ENCODE data around the gene GFER. TPM values are rescaled to one million over a fixed set of nuclear protein-coding genes. Genes with fewer than 3 reads are reported as not detected.

The GFER gene
- polyA plus RNA-seq, 1 donor (not counting 4 experiments of a cell fraction or from before 2014, with no cell fraction given): 12.0 TPM

GRCh38 chr16:2036200-2036966 is 52.4 kb downstream of the GFER start:
- no peak overlapping the region for H3K4me2 ChIP-seq (ENCODE audit: control insufficient read depth, extremely low read depth, insufficient read depth, low read depth, low read length)
- no peaks in the 10 kb centered on the region for H4K20me1 ChIP-seq (ENCODE audit: control insufficient read depth, extremely low read depth, insufficient read depth, low read length)
- DNase-seq (ENCODE audit: low read depth, low spot score) (no peak), FAIRE-seq (no peak)
- H3K4me1 ChIP-seq (ENCODE audit: control insufficient read depth, extremely low read depth, insufficient read depth, low read length): peaks cover 9% of the 10 kb centered on the region
- H3K36me3 ChIP-seq (ENCODE audit: control insufficient read depth in 2 of 2, extremely low read depth in 1 of 2, insufficient read depth in 2 of 2, low read length in 2 of 2): peaks cover 0 to 3% of the 10 kb centered on the region in 2 experiments
- no peak overlapping the region for H3K9ac ChIP-seq (ENCODE audit: control insufficient read depth, extremely low read depth, insufficient read depth, low read length)
- dilution Hi-C loops (cut with MboI; ENCODE audit: extremely low pct_ligation_motif_present, low sequenced_read_pairs): no loop called here
- TF ChIP-seq EZH2 (IDR thresholded peaks at IDR 0.05; ENCODE audit: low read length) (no peak), CTCF (optimal IDR thresholded peaks at IDR 0.05 in 1 of 3, IDR thresholded peaks at IDR 0.05 in 1 of 3, conservative IDR thresholded peaks at IDR 0.05 in 1 of 3; ENCODE audit: extremely low read depth in 1 of 3, insufficient read depth in 2 of 3, low read length in 3 of 3) (no peak)
- H3K9me3 ChIP-seq (ENCODE audit: control insufficient read depth, low read depth, low read length): no peaks in the 10 kb centered on the region
- no peaks in the 10 kb centered on the region for H3K27me3 ChIP-seq (ENCODE audit: control insufficient read depth, extremely low read depth, insufficient read depth, low read length)
- H3K79me2 ChIP-seq (ENCODE audit: control insufficient read depth, insufficient read depth, low read length): no peaks in the 10 kb centered on the region
- no peaks in the 10 kb centered on the region for H3K9me1 ChIP-seq (ENCODE audit: control insufficient read depth, extremely low read depth, insufficient read depth, low read length)
- H3K27ac ChIP-seq (ENCODE audit: control insufficient read depth, insufficient read depth, low read length): no peak overlapping the region
- H2AFZ ChIP-seq (ENCODE audit: control insufficient read depth, low read length): no peak overlapping the region
- H3K4me3 ChIP-seq (ENCODE audit: control insufficient read depth in 2 of 3, extremely low read depth in 1 of 3, insufficient read depth in 2 of 3, low read depth in 1 of 3, low read length in 3 of 3): no peak overlapping the region

- no peaks in the 10 kb centered on the region for H3K79me2 ChIP-seq (ENCODE audit: control insufficient read depth, insufficient read depth, low read length)
- peaks cover 0 to 3% of the 10 kb centered on the region in 2 experiments for H3K36me3 ChIP-seq (ENCODE audit: control insufficient read depth in 2 of 2, extremely low read depth in 1 of 2, insufficient read depth in 2 of 2, low read length in 2 of 2)
- H2AFZ ChIP-seq (ENCODE audit: control insufficient read depth, low read length): no peak overlapping the region
- no peak overlapping the region for H3K4me2 ChIP-seq (ENCODE audit: control insufficient read depth, extremely low read depth, insufficient read depth, low read depth, low read length)
- H3K27me3 ChIP-seq (ENCODE audit: control insufficient read depth, extremely low read depth, insufficient read depth, low read length): no peaks in the 10 kb centered on the region
- no peak overlapping the region for H3K9ac ChIP-seq (ENCODE audit: control insufficient read depth, extremely low read depth, insufficient read depth, low read length)
- H3K4me1 ChIP-seq (ENCODE audit: control insufficient read depth, extremely low read depth, insufficient read depth, low read length): peaks cover 9% of the 10 kb centered on the region
- no peaks in the 10 kb centered on the region for H3K9me3 ChIP-seq (ENCODE audit: control insufficient read depth, low read depth, low read length)
- FAIRE-seq: no peak
- H3K27ac ChIP-seq (ENCODE audit: control insufficient read depth, insufficient read depth, low read length): no peak overlapping the region
- TF ChIP-seq EZH2 (IDR thresholded peaks at IDR 0.05; ENCODE audit: low read length) (no peak), CTCF (optimal IDR thresholded peaks at IDR 0.05 in 1 of 3, IDR thresholded peaks at IDR 0.05 in 1 of 3, conservative IDR thresholded peaks at IDR 0.05 in 1 of 3; ENCODE audit: extremely low read depth in 1 of 3, insufficient read depth in 2 of 3, low read length in 3 of 3) (no peak)
- no peak overlapping the region for H3K4me3 ChIP-seq (ENCODE audit: control insufficient read depth in 2 of 3, extremely low read depth in 1 of 3, insufficient read depth in 2 of 3, low read depth in 1 of 3, low read length in 3 of 3)
- dilution Hi-C loops (cut with MboI; ENCODE audit: extremely low pct_ligation_motif_present, low sequenced_read_pairs): no loop called here
- no peak for DNase-seq (ENCODE audit: low read depth, low spot score)
- H4K20me1 ChIP-seq (ENCODE audit: control insufficient read depth, extremely low read depth, insufficient read depth, low read length): no peaks in the 10 kb centered on the region
- no peaks in the 10 kb centered on the region for H3K9me1 ChIP-seq (ENCODE audit: control insufficient read depth, extremely low read depth, insufficient read depth, low read length)
Measured at GRCh38 chr16:2037115-2037514, 53.1 kb downstream of the GFER start.

Small RNAs within 50 kb of the gene (small RNA-seq; reads per million reads assigned to genes)
- gene AC005363.2 (ENCODE audit: insufficient read length in 3 of 3, low read depth in 3 of 3, low replicate concordance in 1 of 3): 0 reads per million in 3 experiments
- gene RN7SL219P (ENCODE audit: insufficient read length in 3 of 3, low read depth in 3 of 3, low replicate concordance in 1 of 3): 0 reads per million in 3 experiments
- gene SNORA10 (ENCODE audit: insufficient read length in 3 of 3, low read depth in 3 of 3, low replicate concordance in 1 of 3): 0 reads per million in 3 experiments
- 0 reads per million in 3 experiments for gene SNORA64 (ENCODE audit: insufficient read length in 3 of 3, low read depth in 3 of 3, low replicate concordance in 1 of 3)

Other genes starting within 250 kb of the GFER start
- 9.8 to 32.7 TPM (median 10.1 TPM) in 3 replicates for gene NME3, start 212.7 kb upstream of the GFER start, polyA plus RNA-seq
- 6.3 to 19.3 TPM (median 7.6 TPM) in 3 replicates for gene EME2, start 211.4 kb upstream of the GFER start, polyA plus RNA-seq
- gene MRPS34, start 211.1 kb upstream of the GFER start, polyA plus RNA-seq: 62.9 to 74.3 TPM (median 68.0 TPM) in 3 replicates
- 9.5 to 18.3 TPM (median 12.2 TPM) in 3 replicates for gene SPSB3, start 201.6 kb upstream of the GFER start, polyA plus RNA-seq
- gene NUBP2, start 201.2 kb upstream of the GFER start, polyA plus RNA-seq: 24.4 to 39.4 TPM (median 34.9 TPM) in 3 replicates
- gene IGFALS, start 190.5 kb upstream of the GFER start, polyA plus RNA-seq: not detected in 3 replicates
- gene HAGH, start 157.4 kb upstream of the GFER start, polyA plus RNA-seq: 17.7 to 31.2 TPM (median 22.2 TPM) in 3 replicates
- gene FAHD1, start 157.0 kb upstream of the GFER start, polyA plus RNA-seq: 29.4 to 59.5 TPM (median 36.8 TPM) in 3 replicates
- gene MEIOB, start 112.0 kb upstream of the GFER start, polyA plus RNA-seq: not detected in 3 replicates
- gene HS3ST6, start 65.8 kb upstream of the GFER start, polyA plus RNA-seq: 0.09 TPM in 1 of 3 replicates, not detected in the others
- gene MSRB1, start 41.0 kb upstream of the GFER start, polyA plus RNA-seq: 23.9 to 45.4 TPM (median 25.2 TPM) in 3 replicates
- gene RPL3L, start 29.5 kb upstream of the GFER start, polyA plus RNA-seq: 0.34 to 0.38 TPM (median 0.37 TPM) in 3 replicates
- 97.9 to 161 TPM (median 107 TPM) in 3 replicates for gene NDUFB10, start 24.7 kb upstream of the GFER start, polyA plus RNA-seq
- 2,750 to 6,036 TPM (median 3,573 TPM) in 3 replicates for gene RPS2, start 19.4 kb upstream of the GFER start, polyA plus RNA-seq
- gene RNF151, start 17.3 kb upstream of the GFER start, polyA plus RNA-seq: not detected in 3 replicates
- 27.8 to 45.1 TPM (median 40.1 TPM) in 3 replicates for gene TBL3, start 12.1 kb upstream of the GFER start, polyA plus RNA-seq
- 0.38 to 1.1 TPM (median 0.54 TPM) in 3 replicates for gene NOXO1, start 2.7 kb upstream of the GFER start, polyA plus RNA-seq
- 0.12 to 0.30 TPM (median 0.28 TPM) in 3 replicates for gene SYNGR3, start 5.8 kb downstream of the GFER start, polyA plus RNA-seq
- 18.0 to 35.5 TPM (median 24.0 TPM) in 3 replicates for gene ZNF598, start 25.6 kb downstream of the GFER start, polyA plus RNA-seq
- gene NPW, start 35.6 kb downstream of the GFER start, polyA plus RNA-seq: 0.23 TPM in 1 of 3 replicates, not detected in the others
- gene NHERF2, start 42.7 kb downstream of the GFER start, polyA plus RNA-seq: 5.9 to 10.1 TPM (median 9.0 TPM) in 3 replicates
- 8.5 to 16.0 TPM (median 10.9 TPM) in 3 replicates for gene NTHL1, start 63.6 kb downstream of the GFER start, polyA plus RNA-seq
- 22.6 to 28.8 TPM (median 23.3 TPM) in 3 replicates for gene TSC2, start 63.8 kb downstream of the GFER start, polyA plus RNA-seq
- gene PKD1, start 151.7 kb downstream of the GFER start, polyA plus RNA-seq: 10.6 to 22.9 TPM (median 16.4 TPM) in 3 replicates
- 0.44 to 0.91 TPM (median 0.58 TPM) in 3 replicates for gene RAB26, start 164.4 kb downstream of the GFER start, polyA plus RNA-seq
- 38.4 to 52.1 TPM (median 45.9 TPM) in 3 replicates for gene TRAF7, start 171.6 kb downstream of the GFER start, polyA plus RNA-seq
- 0.01 to 0.45 TPM (median 0.04 TPM) in 3 replicates for gene CASKIN1, start 212.4 kb downstream of the GFER start, polyA plus RNA-seq
- gene MLST8, start 221.3 kb downstream of the GFER start, polyA plus RNA-seq: 35.7 to 68.9 TPM (median 54.7 TPM) in 3 replicates
- gene BRICD5, start 226.7 kb downstream of the GFER start, polyA plus RNA-seq: 1.8 to 5.9 TPM (median 3.5 TPM) in 3 replicates
- gene PGP, start 230.6 kb downstream of the GFER start, polyA plus RNA-seq: 10.3 to 18.0 TPM (median 10.4 TPM) in 3 replicates
- 10.5 to 24.7 TPM (median 11.1 TPM) in 3 replicates for gene E4F1, start 239.4 kb downstream of the GFER start, polyA plus RNA-seq

Data from keratinocyte (primary cell).